ENCODE data around the gene PPDPF.

PPDPF gene

GRCh38 chr20:63547725-63548480 lies 27.3 kb downstream of the PPDPF start, which contains the start of gene SRMS:
TSS of gene SRMS (minus strand) at chr20:63547749. CDS start at chr20:63547463, 286 bp downstream.
- no peaks in the 10 kb centered on the region for H3K36me3 ChIP-seq (ENCODE audit: insufficient read depth, low read length)
- H3K4me1 ChIP-seq (ENCODE audit: insufficient read depth, low read length) = peaks cover 21% of the 10 kb centered on the region; the same call in 1 of the 2 replicates
- no peaks in the 10 kb centered on the region for H3K9me3 ChIP-seq (ENCODE audit: control insufficient read depth, insufficient read depth, low read length)
- no peak within 1 kb of the TSS for H3K9ac ChIP-seq (ENCODE audit: low read depth, low read length)

GRCh38 chr20:63548542-63548941 lies 28.0 kb downstream of the PPDPF start:
- no peaks in the 10 kb centered on the region for H3K36me3 ChIP-seq (ENCODE audit: insufficient read depth, low read length)
- no peaks in the 10 kb centered on the region for H3K9me3 ChIP-seq (ENCODE audit: control insufficient read depth, insufficient read depth, low read length)
- no peak overlapping the region for H3K9ac ChIP-seq (ENCODE audit: low read depth, low read length)
- H3K4me1 ChIP-seq (ENCODE audit: insufficient read depth, low read length) = peaks cover 23% of the 10 kb centered on the region; the same call in 1 of the 2 replicates

- no peak overlapping the region for H3K9ac ChIP-seq (ENCODE audit: low read depth, low read length)
- H3K36me3 ChIP-seq (ENCODE audit: insufficient read depth, low read length) = no peaks in the 10 kb centered on the region
- H3K9me3 ChIP-seq (ENCODE audit: control insufficient read depth, insufficient read depth, low read length) = no peaks in the 10 kb centered on the region
- H3K4me1 ChIP-seq (ENCODE audit: insufficient read depth, low read length) = peaks cover 23% of the 10 kb centered on the region; the same call in 1 of the 2 replicates
These were observed 28.5 kb downstream of the PPDPF start for GRCh38 chr20:63549019-63549418.

- H3K4me1 ChIP-seq (ENCODE audit: insufficient read depth, low read length) = peaks cover 23% of the 10 kb centered on the region; the same call in 1 of the 2 replicates
- H3K36me3 ChIP-seq (ENCODE audit: insufficient read depth, low read length) = no peaks in the 10 kb centered on the region
- no peaks in the 10 kb centered on the region for H3K9me3 ChIP-seq (ENCODE audit: control insufficient read depth, insufficient read depth, low read length)
- no peak overlapping the region for H3K9ac ChIP-seq (ENCODE audit: low read depth, low read length)
These were observed 29.2 kb downstream of the PPDPF start for GRCh38 chr20:63549679-63550282.

GRCh38 chr20:63551068-63551467 lies 30.5 kb downstream of the PPDPF start:
- no peak overlapping the region for H3K9ac ChIP-seq (ENCODE audit: low read depth, low read length)
- H3K9me3 ChIP-seq (ENCODE audit: control insufficient read depth, insufficient read depth, low read length) = no peaks in the 10 kb centered on the region
- H3K36me3 ChIP-seq (ENCODE audit: insufficient read depth, low read length) = no peaks in the 10 kb centered on the region
- H3K4me1 ChIP-seq (ENCODE audit: insufficient read depth, low read length) = peaks cover 23% of the 10 kb centered on the region; the same call in 1 of the 2 replicates

- H3K4me1 ChIP-seq (ENCODE audit: insufficient read depth, low read length) = peaks cover 23% of the 10 kb centered on the region; the same call in 1 of the 2 replicates
- no peaks in the 10 kb centered on the region for H3K9me3 ChIP-seq (ENCODE audit: control insufficient read depth, insufficient read depth, low read length)
- no peaks in the 10 kb centered on the region for H3K36me3 ChIP-seq (ENCODE audit: insufficient read depth, low read length)
- peak overlapping the region; percentile 54; the same call in 1 of the 2 replicates for H3K9ac ChIP-seq (ENCODE audit: low read depth, low read length)
These were observed 32.1 kb downstream of the PPDPF start for GRCh38 chr20:63552481-63553249.

GRCh38 chr20:63553251-63553932 lies 32.8 kb downstream of the PPDPF start:
- Histone ChIP-seq H3K36me3 (ENCODE audit: insufficient read depth, low read length) (no peaks in the 10 kb centered on the region), H3K4me1 (ENCODE audit: insufficient read depth, low read length) (peaks cover 16% of the 10 kb centered on the region; the same call in 1 of the 2 replicates), H3K9ac (ENCODE audit: low read depth, low read length) (peak overlapping the region; percentile 90; the same call in 1 of the 2 replicates), H3K9me3 (ENCODE audit: control insufficient read depth, insufficient read depth, low read length) (no peaks in the 10 kb centered on the region)

- H3K4me1 ChIP-seq (ENCODE audit: insufficient read depth, low read length) = peaks cover 11% of the 10 kb centered on the region; the same call in 1 of the 2 replicates
- H3K9ac ChIP-seq (ENCODE audit: low read depth, low read length) = peak within 1 kb of the TSS; percentile 90; the same call in 1 of the 2 replicates
- H3K9me3 ChIP-seq (ENCODE audit: control insufficient read depth, insufficient read depth, low read length) = no peaks in the 10 kb centered on the region
- H3K36me3 ChIP-seq (ENCODE audit: insufficient read depth, low read length) = no peaks in the 10 kb centered on the region
These were observed 33.3 kb downstream of the PPDPF start, which contains the start of gene FNDC11 for GRCh38 chr20:63553933-63554290. TSS of gene FNDC11 (plus strand) at chr20:63554159. CDS start at chr20:63555664, 1,505 bp downstream.

- Histone ChIP-seq H3K9me3 (ENCODE audit: control insufficient read depth, insufficient read depth, low read length) (no peaks in the 10 kb centered on the region), H3K4me1 (ENCODE audit: insufficient read depth, low read length) (peaks cover 8% of the 10 kb centered on the region; the same call in 1 of the 2 replicates), H3K36me3 (ENCODE audit: insufficient read depth, low read length) (no peaks in the 10 kb centered on the region), H3K9ac (ENCODE audit: low read depth, low read length) (peak overlapping the region; percentile 90; the same call in 1 of the 2 replicates)
These were observed 34.1 kb downstream of the PPDPF start for GRCh38 chr20:63554361-63555278.

GRCh38 chr20:63555661-63556381 lies 35.3 kb downstream of the PPDPF start:
- no peaks in the 10 kb centered on the region for H3K36me3 ChIP-seq (ENCODE audit: insufficient read depth, low read length)
- peaks cover 7% of the 10 kb centered on the region; the same call in 1 of the 2 replicates for H3K4me1 ChIP-seq (ENCODE audit: insufficient read depth, low read length)
- H3K9ac ChIP-seq (ENCODE audit: low read depth, low read length) = no peak overlapping the region
- H3K9me3 ChIP-seq (ENCODE audit: control insufficient read depth, insufficient read depth, low read length) = no peaks in the 10 kb centered on the region

- Histone ChIP-seq H3K9ac (ENCODE audit: low read depth, low read length) (no peak overlapping the region), H3K9me3 (ENCODE audit: control insufficient read depth, insufficient read depth, low read length) (no peaks in the 10 kb centered on the region), H3K36me3 (ENCODE audit: insufficient read depth, low read length) (no peaks in the 10 kb centered on the region), H3K4me1 (ENCODE audit: insufficient read depth, low read length) (peaks cover 7% of the 10 kb centered on the region; the same call in 1 of the 2 replicates)
These were observed 36.4 kb downstream of the PPDPF start for GRCh38 chr20:63556873-63557478.

- no peaks in the 10 kb centered on the region for H3K36me3 ChIP-seq (ENCODE audit: insufficient read depth, low read length)
- H3K9me3 ChIP-seq (ENCODE audit: control insufficient read depth, insufficient read depth, low read length) = no peaks in the 10 kb centered on the region
- H3K9ac ChIP-seq (ENCODE audit: low read depth, low read length) = no peak overlapping the region
- peaks cover 6% of the 10 kb centered on the region; the same call in 1 of the 2 replicates for H3K4me1 ChIP-seq (ENCODE audit: insufficient read depth, low read length)
These were observed 36.9 kb downstream of the PPDPF start for GRCh38 chr20:63557481-63557891.
